HepG2 (cell line): Measurements from ENCODE around the gene RCOR1. TPM values are rescaled to one million over a fixed set of nuclear protein-coding genes. Genes with fewer than 3 reads are reported as not detected.

Experiments
- E2F1 ChIP-seq: sonication (generic); formaldehyde crosslinking; IDR thresholded peaks from 2 replicates; pipeline ENCODE4 v1.5.0; 2020; ENCODE audit warnings: missing genetic modification reagents
- ELF4 ChIP-seq: sonication (generic); formaldehyde crosslinking; IDR thresholded peaks from 2 replicates; pipeline ENCODE4 v1.5.0; 2020; ENCODE audit warnings: missing genetic modification reagents, mild to moderate bottlenecking, moderate library complexity, borderline replicate concordance
- KAT7 ChIP-seq: IDR thresholded peaks from 2 replicates; pipeline ENCODE4 v1.6.1; 2018; ENCODE audit warnings: borderline replicate concordance, missing compliant biosample characterization
- KMT2B ChIP-seq: IDR thresholded peaks from 2 replicates; pipeline ENCODE4 v1.6.1; 2016; ENCODE audit warnings: missing genetic modification reagents, missing compliant biosample characterization
- MBNL3 ChIP-seq: fragments of 250-450 bp; sonication (Bioruptor Pico); conservative IDR thresholded peaks from 2 replicates; pipeline ENCODE4 v1.8.0; 2022; ENCODE audit warnings: mild to moderate bottlenecking, inconsistent platforms
- NFKB2 ChIP-seq: sonication (generic); formaldehyde crosslinking; IDR thresholded peaks from 2 replicates; pipeline ENCODE4 v1.4.0; 2020; ENCODE audit warnings: missing genetic modification reagents, borderline replicate concordance
- REPIN1 ChIP-seq: sonication (generic); formaldehyde crosslinking; IDR thresholded peaks from 2 replicates; pipeline ENCODE4 v1.8.0; 2022; ENCODE audit warnings: missing genetic modification reagents, low read depth, mild to moderate bottlenecking, borderline replicate concordance
- RFX1 ChIP-seq: fragments of 450-650 bp; IDR thresholded peaks from 2 replicates; pipeline ENCODE4 v1.6.1; 2017
- SPEN ChIP-seq: sonication (generic); formaldehyde crosslinking; IDR thresholded peaks from 2 replicates; pipeline ENCODE4 v1.5.1; 2020; ENCODE audit warnings: low read depth, mild to moderate bottlenecking, missing genetic modification reagents
- TGIF2 ChIP-seq: IDR thresholded peaks from 2 replicates; pipeline ENCODE4 v1.6.1; 2016; ENCODE audit warnings: control low read depth, missing compliant biosample characterization
- ZBTB38 ChIP-seq: sonication (generic); formaldehyde crosslinking; IDR thresholded peaks from 2 replicates; pipeline ENCODE4 v1.5.1; 2020; ENCODE audit warnings: mild to moderate bottlenecking, missing genetic modification reagents
- ZMYM3 ChIP-seq: sonication (generic); formaldehyde crosslinking; IDR thresholded peaks from 2 replicates; pipeline ENCODE4 v1.5.1; 2020; ENCODE audit warnings: mild to moderate bottlenecking, missing genetic modification reagents
- ZNF546 ChIP-seq: sonication (generic); formaldehyde crosslinking; conservative IDR thresholded peaks from 2 replicates; pipeline ENCODE4 v1.8.1; 2023; ENCODE audit warnings: mild to moderate bottlenecking, missing genetic modification reagents
- ZNF674 ChIP-seq: sonication (generic); formaldehyde crosslinking; IDR thresholded peaks from 2 replicates; pipeline ENCODE4 v1.5.0; 2020; ENCODE audit warnings: low read depth, mild to moderate bottlenecking, missing genetic modification reagents
- polyA plus RNA-seq, 8 experiments: library from polyadenylated mRNA; depleted of rRNA in 3 of 8; stranded (reverse) in 7 of 8; unstranded in 1 of 8; fragments of >200 nt; fragmentation: Illumina TruSeq in 4 of 8; extraction: Trizol in 4 of 8; gene quantifications; 2 replicates each; pipeline versions ENCODE4 v1.2.1 to v1.2.3, GENCODE V29; 2011 to 2016; ENCODE audit warnings: low read depth in 4 of 8, missing spikeins in 1 of 8, mixed read lengths in 1 of 8; ENCODE audit not compliant: insufficient read depth in 1 of 8
- total RNA-seq, 5 experiments: library from RNA; depleted of rRNA; stranded (reverse); fragments of >200 nt; fragmentation: Illumina TruSeq; extraction: Trizol; gene quantifications; 2 replicates each; pipeline ENCODE4 v1.2.3, GENCODE V29; 2016; ENCODE audit warnings: low read depth in 1 of 5
- TF ChIP-seq, protein P1 (sequence below): sonication (generic); formaldehyde crosslinking; IDR thresholded peaks from 2 replicates; pipeline ENCODE4 v1.5.1; 2020; ENCODE audit warnings: missing genetic modification reagents, mild to moderate bottlenecking, borderline replicate concordance
- TF ChIP-seq, protein P2 (sequence below): sonication (generic); formaldehyde crosslinking; conservative IDR thresholded peaks from 2 replicates; pipeline ENCODE4 v1.4.0; 2020; ENCODE audit warnings: missing genetic modification reagents
- TF ChIP-seq, protein P3 (sequence below): sonication (generic); formaldehyde crosslinking; IDR thresholded peaks from 2 replicates; pipeline ENCODE4 v1.5.1; 2020; ENCODE audit warnings: mild to moderate bottlenecking, missing genetic modification reagents, borderline replicate concordance
- TF ChIP-seq, protein P4 (sequence below): sonication (generic); formaldehyde crosslinking; IDR thresholded peaks from 2 replicates; pipeline ENCODE4 v1.4.0; 2020; ENCODE audit warnings: missing genetic modification reagents

The RCOR1 gene
- total and polyA plus RNA-seq, 2 of the 13 experiments (the other 11 are each of a cell fraction or from before 2014, with no cell fraction given) = 10.2 to 11.1 TPM

DNA sequence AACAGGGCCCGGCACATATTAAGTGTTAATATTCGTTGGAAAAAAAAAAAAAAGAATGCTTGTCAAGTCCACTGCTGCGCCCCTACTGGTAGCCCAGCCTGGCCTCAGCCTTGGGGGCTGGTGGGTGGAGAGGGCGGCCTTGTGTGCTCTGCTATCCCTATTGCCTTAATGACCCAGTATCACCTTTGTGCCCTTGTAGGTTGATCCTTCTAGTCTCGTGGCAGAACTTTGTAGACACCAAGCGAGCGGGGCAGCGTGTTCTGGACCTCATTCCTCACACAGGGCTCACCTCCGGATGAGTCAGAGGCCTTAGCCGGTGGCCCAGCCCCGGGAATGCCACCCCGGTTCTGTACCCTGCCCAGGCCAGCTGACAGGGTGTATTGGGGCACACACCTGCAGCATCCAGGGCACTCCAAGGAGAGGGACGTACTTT, 1.8 kb upstream of the RCOR1 start (continued):
- TF ChIP-seq ZBTB38 = 0 out of 2 replicates have a peak, but pooled peaks have one; percentile 44
- TF ChIP-seq ELF4 (CRISPR knock-in tag) = no peak
- TF ChIP-seq, protein P1, sequence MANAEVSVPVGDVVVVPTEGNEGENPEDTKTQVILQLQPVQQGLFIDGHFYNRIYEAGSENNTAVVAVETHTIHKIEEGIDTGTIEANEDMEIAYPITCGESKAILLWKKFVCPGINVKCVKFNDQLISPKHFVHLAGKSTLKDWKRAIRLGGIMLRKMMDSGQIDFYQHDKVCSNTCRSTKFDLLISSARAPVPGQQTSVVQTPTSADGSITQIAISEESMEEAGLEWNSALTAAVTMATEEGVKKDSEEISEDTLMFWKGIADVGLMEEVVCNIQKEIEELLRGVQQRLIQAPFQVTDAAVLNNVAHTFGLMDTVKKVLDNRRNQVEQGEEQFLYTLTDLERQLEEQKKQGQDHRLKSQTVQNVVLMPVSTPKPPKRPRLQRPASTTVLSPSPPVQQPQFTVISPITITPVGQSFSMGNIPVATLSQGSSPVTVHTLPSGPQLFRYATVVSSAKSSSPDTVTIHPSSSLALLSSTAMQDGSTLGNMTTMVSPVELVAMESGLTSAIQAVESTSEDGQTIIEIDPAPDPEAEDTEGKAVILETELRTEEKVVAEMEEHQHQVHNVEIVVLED (CRISPR knock-in tag) = no peak
- no peak for TF ChIP-seq KAT7 (CRISPR knock-in tag)
- TF ChIP-seq ZNF674 (CRISPR knock-in tag) = no peak
- TF ChIP-seq KMT2B (CRISPR knock-in tag) = 0 out of 2 replicates have a peak, but pooled peaks have one; percentile 7
- TF ChIP-seq, protein P2, sequence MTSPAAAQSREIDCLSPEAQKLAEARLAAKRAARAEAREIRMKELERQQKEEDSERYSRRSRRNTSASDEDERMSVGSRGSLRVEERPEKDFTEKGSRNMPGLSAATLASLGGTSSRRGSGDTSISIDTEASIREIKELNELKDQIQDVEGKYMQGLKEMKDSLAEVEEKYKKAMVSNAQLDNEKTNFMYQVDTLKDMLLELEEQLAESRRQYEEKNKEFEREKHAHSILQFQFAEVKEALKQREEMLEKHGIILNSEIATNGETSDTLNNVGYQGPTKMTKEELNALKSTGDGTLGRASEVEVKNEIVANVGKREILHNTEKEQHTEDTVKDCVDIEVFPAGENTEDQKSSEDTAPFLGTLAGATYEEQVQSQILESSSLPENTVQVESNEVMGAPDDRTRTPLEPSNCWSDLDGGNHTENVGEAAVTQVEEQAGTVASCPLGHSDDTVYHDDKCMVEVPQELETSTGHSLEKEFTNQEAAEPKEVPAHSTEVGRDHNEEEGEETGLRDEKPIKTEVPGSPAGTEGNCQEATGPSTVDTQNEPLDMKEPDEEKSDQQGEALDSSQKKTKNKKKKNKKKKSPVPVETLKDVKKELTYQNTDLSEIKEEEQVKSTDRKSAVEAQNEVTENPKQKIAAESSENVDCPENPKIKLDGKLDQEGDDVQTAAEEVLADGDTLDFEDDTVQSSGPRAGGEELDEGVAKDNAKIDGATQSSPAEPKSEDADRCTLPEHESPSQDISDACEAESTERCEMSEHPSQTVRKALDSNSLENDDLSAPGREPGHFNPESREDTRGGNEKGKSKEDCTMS (CRISPR knock-in tag) = no peak
- TF ChIP-seq, protein P3, sequence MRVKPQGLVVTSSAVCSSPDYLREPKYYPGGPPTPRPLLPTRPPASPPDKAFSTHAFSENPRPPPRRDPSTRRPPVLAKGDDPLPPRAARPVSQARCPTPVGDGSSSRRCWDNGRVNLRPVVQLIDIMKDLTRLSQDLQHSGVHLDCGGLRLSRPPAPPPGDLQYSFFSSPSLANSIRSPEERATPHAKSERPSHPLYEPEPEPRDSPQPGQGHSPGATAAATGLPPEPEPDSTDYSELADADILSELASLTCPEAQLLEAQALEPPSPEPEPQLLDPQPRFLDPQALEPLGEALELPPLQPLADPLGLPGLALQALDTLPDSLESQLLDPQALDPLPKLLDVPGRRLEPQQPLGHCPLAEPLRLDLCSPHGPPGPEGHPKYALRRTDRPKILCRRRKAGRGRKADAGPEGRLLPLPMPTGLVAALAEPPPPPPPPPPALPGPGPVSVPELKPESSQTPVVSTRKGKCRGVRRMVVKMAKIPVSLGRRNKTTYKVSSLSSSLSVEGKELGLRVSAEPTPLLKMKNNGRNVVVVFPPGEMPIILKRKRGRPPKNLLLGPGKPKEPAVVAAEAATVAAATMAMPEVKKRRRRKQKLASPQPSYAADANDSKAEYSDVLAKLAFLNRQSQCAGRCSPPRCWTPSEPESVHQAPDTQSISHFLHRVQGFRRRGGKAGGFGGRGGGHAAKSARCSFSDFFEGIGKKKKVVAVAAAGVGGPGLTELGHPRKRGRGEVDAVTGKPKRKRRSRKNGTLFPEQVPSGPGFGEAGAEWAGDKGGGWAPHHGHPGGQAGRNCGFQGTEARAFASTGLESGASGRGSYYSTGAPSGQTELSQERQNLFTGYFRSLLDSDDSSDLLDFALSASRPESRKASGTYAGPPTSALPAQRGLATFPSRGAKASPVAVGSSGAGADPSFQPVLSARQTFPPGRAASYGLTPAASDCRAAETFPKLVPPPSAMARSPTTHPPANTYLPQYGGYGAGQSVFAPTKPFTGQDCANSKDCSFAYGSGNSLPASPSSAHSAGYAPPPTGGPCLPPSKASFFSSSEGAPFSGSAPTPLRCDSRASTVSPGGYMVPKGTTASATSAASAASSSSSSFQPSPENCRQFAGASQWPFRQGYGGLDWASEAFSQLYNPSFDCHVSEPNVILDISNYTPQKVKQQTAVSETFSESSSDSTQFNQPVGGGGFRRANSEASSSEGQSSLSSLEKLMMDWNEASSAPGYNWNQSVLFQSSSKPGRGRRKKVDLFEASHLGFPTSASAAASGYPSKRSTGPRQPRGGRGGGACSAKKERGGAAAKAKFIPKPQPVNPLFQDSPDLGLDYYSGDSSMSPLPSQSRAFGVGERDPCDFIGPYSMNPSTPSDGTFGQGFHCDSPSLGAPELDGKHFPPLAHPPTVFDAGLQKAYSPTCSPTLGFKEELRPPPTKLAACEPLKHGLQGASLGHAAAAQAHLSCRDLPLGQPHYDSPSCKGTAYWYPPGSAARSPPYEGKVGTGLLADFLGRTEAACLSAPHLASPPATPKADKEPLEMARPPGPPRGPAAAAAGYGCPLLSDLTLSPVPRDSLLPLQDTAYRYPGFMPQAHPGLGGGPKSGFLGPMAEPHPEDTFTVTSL (CRISPR knock-in tag) = no peak
- no peak for TF ChIP-seq NFKB2 (CRISPR knock-in tag)
- no peak for TF ChIP-seq REPIN1 (CRISPR knock-in tag)
- no peak for TF ChIP-seq ZMYM3 (CRISPR knock-in tag)
- no peak for TF ChIP-seq E2F1 (CRISPR knock-in tag)
- no peak for TF ChIP-seq RFX1
- no peak for TF ChIP-seq MBNL3 (CRISPR knock-in tag)
- TF ChIP-seq ZNF546 = no peak
- TF ChIP-seq TGIF2 (CRISPR knock-in tag) = no peak
- TF ChIP-seq SPEN (CRISPR knock-in tag) = no peak; the same call in 1 of the 2 replicates
- TF ChIP-seq, protein P4, sequence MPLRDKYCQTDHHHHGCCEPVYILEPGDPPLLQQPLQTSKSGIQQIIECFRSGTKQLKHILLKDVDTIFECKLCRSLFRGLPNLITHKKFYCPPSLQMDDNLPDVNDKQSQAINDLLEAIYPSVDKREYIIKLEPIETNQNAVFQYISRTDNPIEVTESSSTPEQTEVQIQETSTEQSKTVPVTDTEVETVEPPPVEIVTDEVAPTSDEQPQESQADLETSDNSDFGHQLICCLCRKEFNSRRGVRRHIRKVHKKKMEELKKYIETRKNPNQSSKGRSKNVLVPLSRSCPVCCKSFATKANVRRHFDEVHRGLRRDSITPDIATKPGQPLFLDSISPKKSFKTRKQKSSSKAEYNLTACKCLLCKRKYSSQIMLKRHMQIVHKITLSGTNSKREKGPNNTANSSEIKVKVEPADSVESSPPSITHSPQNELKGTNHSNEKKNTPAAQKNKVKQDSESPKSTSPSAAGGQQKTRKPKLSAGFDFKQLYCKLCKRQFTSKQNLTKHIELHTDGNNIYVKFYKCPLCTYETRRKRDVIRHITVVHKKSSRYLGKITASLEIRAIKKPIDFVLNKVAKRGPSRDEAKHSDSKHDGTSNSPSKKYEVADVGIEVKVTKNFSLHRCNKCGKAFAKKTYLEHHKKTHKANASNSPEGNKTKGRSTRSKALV = no peak
